22Rv1 (cell line): ENCODE measurements around the gene AMOTL2.

Experiments used
- ZFX ChIP-seq: fragments of 450-650 bp; IDR thresholded peaks from 2 replicates; pipeline ENCODE4 v1.6.1; 2017; ENCODE audit warnings: antibody characterized with exemption, borderline replicate concordance
- TF ChIP-seq, protein P1 (sequence below): fragments of 450-650 bp; IDR thresholded peaks from 2 replicates; pipeline ENCODE4 v1.5.1; 2017; ENCODE audit warnings: mild to moderate bottlenecking

DNA sequence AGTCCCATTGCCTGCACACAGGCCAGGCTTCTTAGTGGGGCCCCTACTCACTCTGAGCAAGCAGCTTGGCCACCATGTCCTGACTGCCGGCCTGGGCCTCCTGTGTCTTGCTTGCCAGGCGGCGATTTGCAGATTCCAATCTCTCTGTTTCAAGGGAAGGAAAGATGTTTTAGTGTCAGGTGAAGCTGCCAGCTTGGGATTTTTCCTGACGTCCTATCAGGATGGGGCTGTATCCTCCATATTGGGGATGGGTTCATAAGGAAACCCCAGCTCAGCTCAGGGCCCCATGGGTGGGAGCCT, 8.5 kb downstream of the AMOTL2 start:
- TF ChIP-seq, protein P1, sequence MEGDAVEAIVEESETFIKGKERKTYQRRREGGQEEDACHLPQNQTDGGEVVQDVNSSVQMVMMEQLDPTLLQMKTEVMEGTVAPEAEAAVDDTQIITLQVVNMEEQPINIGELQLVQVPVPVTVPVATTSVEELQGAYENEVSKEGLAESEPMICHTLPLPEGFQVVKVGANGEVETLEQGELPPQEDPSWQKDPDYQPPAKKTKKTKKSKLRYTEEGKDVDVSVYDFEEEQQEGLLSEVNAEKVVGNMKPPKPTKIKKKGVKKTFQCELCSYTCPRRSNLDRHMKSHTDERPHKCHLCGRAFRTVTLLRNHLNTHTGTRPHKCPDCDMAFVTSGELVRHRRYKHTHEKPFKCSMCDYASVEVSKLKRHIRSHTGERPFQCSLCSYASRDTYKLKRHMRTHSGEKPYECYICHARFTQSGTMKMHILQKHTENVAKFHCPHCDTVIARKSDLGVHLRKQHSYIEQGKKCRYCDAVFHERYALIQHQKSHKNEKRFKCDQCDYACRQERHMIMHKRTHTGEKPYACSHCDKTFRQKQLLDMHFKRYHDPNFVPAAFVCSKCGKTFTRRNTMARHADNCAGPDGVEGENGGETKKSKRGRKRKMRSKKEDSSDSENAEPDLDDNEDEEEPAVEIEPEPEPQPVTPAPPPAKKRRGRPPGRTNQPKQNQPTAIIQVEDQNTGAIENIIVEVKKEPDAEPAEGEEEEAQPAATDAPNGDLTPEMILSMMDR = no peak
- no peak for TF ChIP-seq ZFX
